HG02852 (cell line): Measurements from ENCODE around the gene TRMT1.
"Not testable (repeated sequence)": the region's sequence is repeated elsewhere in the genome, so short reads cannot be mapped to it uniquely, and the experiment has no call there.

Source experiments
- ATAC-seq: cut with Tn5 transposase; IDR thresholded peaks from one replicate; pipeline ENCODE4 v1.9.1; 2021; ENCODE audit warnings: mild to moderate bottlenecking, moderate library complexity; ENCODE audit not compliant: unreplicated experiment

TRMT1 gene

DNA sequence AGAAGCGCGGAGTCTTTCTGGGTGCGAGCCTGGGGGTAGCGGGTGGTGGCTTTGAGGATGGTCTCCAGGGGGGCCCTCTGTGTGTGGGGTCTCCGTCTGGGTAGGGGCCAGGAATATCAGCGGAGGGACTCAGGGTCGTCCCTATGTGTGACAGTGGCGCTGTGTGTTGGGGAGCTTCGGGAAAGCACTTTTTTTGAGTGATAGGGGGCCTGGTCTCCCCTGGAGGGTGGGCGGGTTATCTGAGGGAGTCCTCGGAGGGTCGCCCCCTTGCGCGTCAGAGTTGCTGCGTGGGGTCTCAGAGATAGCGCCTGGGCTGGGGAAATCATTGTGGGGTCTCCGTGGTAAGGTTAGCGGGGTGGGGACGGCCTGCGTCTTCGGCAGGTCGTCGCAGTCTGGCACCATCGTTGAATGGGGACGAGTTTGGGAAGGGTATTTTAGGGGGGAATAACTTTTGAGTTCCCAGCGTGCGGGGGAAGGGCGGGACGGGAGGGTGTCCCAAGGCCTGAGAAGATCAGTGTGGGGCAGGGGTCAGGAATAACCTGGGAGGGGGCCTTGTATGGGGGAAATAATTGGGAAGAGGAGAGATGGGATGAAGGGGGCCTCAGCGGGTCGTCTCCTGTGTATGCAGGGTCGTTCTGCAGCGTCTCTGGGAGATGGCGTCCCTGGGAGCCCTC is 34.5 kb upstream of the TRMT1 start:
- ATAC-seq = no peak

DNA sequence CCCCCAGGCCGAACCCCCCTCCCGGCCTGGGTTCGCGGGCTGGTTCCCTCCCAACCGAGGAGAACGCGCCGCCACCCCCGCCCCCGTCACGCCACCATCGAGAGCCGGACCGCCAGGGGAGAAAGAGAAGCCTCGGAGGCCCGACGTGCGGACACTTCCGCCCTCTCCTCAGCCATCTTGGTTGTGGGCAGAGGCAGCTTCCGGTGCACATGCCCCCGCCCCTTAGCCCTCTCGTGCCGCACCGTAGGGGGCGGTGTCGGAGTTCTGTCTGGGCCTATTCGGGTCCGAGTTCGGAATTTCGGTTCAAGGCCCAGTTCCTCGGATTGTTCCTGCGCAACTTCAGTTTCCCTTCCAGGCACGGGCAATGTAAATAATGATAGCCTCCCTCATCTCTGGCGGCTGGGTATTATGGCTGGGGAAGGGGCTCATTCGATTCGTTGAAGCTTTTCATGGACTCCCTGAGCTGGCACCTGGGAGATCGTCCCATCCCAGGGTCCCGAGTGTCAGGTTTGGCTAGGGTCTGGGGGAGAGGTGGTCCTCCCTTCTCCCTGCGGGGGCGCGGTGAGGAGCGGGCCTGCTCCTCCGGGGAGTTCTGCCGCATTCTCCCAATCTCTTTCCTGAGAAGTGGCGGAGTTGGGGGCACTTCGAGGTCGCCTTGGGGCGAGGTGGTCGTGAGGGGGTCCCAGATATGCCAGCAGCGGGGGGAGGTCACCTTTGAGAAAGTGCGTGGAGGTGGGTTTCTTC is 33.8 kb upstream of the TRMT1 start, which contains the start of the genes IER2 and STX10:
Gene IER2 (plus strand): TSS at position 225 of the 744 bp plus-strand sequence. CDS start 2,776 bp downstream, outside the sequence.
Gene STX10 (minus strand): TSS at position 189 of the 744 bp plus-strand sequence. CDS start 202 bp downstream, outside the sequence.
- peak; percentile 33 for ATAC-seq

DNA sequence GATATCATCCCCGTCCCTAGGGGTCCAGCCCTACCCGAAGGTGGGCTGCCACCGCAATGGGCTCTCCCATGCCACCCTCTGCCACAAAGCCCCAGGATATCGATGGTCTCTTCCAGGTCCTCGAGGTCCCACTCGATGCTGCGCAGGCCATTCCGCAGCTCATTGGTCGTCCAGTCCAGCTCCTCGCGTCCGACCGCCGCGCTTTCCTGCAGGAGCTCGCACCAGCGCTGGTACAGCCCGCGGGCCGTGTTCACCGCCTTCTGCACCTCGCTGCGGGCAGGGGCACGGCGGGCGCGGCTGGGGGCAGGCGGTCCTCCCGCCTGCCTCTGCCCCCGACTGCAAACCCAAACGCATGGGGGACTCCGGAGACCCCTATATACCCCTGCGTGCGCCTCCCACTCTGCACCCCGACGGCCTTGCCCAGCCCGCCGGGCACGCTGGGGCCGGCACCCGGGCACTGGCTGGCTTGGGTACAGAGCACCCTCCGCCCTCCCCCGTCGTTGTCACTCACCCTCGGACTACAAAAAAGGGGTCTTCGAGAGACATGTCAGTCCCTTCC is 33.2 kb upstream of the TRMT1 start:
- no peak for ATAC-seq

DNA sequence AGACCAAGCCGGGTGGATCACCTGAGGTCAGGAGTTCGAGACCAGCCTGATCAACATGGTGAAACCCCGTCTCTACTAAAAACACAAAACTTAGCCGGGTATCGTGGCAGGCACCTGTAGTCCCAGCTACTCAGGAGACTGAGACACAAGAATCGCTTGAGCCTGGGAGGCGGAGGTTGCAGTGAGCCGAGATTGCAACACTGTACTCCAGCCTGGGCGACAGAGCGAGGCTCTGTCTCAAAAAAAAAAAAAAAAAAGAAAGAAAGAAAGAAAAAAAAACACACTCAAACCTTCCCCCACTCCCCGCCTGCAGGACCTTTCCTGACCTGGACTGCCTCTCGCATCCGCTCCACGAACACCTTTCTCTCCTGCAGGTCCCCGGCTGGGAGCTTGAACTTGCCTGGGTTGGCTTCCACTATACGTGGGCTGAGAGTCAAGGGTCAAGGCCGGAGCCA is 32.7 kb upstream of the TRMT1 start:
- ATAC-seq = not testable (repeated sequence)

DNA sequence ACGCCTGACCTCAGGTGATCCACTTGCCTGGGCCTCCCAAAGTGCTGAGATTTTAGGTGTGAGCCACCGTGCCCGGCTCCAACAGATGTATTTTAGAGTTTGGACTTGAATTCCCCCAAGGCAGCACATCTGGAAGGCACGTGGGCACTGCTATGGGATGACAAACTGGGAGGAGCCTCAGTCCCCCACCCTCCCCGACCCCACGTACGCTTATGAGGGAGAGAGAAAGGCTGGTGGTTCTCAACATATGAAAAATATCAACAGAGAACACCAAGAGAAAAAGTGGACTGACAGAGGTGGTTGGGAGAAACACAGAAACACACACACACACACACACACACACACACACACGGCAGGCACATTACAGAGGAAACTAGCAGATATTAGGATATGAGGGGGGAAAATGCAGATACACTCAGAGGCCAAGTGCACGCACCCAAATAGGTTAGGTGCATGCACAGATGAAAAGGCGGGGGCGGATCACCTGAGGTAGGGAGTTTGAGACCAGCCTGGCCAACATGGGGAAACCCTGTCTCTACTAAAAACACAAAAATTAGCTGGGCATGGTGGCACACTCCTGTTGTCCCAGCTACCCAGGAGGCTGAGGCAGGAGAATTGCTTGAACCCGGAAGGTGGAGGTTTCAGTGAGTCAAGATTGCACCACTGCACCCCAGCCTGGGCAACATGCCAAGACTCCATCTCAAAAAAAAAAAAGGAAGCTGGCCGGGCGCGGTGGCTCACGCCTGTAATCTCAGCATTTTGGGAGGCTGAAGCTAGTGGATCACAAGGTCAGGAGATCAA is 30.4 kb upstream of the TRMT1 start:
- ATAC-seq = no peak

DNA sequence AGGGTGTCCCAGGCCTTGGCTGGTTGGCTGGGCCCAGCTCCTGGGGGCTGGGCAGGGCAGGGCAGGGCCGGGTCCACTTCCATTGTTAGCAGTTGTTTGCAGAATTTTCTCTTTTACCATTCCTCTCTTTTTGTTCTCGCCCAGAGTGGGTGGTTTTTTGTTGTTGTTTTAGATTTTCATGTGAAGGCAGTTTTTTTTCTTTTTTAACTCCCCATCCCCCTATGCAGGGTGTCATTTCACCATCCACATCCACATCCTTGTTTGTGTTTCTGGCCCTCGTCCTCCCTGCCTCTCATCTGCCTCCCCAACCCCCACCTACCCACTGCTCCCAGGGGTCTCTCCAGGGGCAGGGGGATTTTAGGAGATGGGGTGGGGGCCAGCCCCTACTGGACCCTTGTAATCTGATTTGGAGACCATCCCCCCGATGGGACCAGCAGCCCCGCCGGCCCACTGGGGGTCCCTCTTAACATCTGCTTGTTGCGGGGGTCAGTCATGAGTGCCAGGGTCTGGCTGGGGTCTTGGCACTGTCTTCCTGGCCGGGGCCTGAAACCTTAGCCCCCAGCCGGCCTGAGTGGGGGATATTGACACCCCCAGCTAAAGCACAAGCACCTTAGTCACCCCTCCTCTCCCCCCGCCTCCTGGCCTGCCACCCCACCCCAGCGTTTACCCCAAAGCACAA is 23.2 kb upstream of the TRMT1 start:
- ATAC-seq = no peak

DNA sequence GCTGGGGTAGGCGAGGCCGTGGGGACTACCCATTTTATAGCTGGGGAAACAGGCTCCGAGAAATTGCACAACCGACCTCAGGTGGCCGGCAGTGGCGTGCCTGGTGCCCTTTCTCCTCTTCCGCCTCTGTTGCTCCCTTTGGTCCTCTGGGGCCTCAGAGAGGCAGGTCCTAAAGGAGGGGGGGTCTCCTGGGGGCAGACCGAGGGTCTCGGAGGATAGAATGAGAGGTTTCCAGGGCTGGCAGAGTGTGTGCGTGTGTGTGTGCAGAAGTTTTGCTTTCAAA is 22.3 kb upstream of the TRMT1 start:
- ATAC-seq = no peak

DNA sequence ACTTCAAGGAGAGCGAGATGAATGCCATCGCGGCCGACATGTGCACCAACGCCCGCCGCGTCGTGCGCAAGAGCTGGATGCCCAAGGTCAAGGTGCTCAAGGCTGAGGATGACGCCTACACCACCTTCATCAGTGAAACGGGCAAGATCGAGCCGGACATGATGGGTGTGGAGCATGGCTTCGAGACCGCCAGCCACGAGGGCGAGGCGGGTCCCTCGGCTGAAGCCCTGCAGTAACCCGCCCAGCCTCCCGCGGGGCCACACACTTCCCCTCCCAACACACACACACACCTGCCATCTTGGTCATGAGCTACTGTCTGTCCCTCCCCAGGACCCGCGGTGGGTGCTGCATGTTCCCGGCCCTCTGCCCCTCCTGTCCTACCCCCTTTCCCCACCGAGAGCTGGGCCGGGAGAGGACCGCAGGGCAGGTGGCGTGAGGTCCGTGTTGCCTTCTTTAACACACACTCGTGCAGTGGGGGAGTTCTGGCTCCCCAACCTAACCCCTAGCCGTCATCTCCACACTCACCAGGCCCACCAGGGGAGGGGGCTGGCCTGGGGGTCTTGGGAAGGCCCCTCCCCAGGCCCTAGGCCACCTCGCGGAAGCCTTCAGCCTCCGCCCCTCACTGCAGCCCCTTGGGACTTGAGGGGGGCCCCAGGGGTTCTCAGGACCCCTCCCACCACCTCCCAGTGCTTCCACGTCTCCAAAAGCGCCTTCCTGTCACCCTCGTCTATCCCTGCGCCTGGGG is 21.8 kb upstream of the TRMT1 start:
- no peak for ATAC-seq

DNA sequence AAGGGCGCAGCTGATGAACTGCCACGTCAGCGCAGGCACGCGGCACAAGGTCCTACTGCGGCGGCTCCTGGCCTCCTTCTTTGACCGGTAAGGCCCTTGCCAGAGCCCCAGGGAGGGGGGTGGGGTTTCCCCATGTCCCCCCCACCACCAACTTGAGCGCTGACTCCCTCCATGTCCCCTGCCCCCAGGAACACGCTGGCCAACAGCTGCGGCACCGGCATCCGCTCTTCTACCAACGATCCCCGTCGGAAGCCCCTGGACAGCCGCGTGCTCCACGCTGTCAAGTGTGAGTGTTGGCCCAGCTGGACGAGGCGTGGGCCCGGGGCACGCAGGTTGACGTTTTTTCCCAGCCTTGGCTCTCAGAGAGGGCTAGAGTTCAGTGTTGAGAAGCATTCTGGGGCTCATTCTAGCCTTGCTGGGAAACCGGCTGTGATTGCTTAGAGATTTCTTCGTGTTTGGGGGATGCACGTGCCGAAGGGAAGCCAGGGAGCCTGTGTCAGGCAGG is 20.8 kb upstream of the TRMT1 start:
- ATAC-seq = no peak

DNA sequence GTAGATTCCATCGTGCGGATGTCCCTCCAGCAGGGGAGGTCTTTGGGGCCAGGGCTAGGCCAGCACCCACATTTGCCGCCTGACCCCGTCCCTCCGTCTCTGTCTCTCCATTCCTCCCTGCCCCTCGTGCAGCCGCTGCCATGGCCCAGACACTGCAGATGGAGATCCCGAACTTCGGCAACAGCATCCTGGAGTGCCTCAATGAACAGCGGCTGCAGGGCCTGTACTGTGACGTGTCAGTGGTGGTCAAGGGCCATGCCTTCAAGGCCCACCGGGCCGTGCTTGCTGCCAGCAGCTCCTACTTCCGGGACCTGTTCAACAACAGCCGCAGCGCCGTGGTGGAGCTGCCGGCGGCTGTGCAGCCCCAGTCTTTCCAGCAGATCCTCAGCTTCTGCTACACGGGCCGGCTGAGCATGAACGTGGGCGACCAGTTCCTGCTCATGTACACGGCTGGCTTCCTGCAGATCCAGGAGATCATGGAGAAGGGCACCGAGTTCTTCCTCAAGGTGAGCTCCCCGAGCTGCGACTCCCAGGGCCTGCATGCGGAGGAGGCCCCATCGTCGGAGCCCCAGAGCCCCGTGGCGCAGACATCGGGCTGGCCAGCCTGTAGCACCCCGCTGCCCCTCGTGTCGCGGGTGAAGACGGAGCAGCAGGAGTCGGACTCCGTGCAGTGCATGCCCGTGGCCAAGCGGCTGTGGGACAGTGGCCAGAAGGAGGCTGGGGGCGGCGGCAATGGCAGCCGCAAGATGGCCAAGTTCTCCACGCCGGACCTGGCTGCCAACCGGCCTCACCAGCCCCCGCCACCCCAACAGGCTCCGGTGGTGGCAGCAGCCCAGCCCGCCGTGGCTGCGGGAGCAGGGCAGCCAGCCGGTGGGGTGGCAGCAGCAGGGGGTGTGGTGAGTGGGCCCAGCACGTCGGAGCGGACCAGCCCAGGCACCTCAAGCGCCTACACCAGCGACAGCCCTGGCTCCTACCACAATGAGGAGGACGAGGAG is 18.8 kb upstream of the TRMT1 start:
- no peak for ATAC-seq

DNA sequence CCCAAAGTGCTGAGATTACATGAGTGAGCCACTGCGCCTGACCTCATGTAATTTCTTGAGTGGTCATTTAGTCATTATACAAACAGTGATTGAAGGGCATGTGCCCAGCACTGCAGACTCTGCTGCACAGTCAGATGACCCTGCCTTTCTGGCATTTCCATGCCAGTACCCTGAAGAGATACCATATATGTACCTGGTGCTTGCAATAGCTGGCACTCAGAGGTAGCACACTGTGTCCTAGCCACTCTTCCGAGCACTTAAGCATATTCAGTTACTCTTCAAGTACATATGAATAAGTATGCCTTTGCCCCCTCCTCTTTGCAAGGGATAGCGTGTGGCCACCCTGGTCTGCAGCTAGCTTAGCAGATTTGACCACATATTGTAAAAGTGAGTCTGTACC is 18.1 kb upstream of the TRMT1 start:
- no peak for ATAC-seq

DNA sequence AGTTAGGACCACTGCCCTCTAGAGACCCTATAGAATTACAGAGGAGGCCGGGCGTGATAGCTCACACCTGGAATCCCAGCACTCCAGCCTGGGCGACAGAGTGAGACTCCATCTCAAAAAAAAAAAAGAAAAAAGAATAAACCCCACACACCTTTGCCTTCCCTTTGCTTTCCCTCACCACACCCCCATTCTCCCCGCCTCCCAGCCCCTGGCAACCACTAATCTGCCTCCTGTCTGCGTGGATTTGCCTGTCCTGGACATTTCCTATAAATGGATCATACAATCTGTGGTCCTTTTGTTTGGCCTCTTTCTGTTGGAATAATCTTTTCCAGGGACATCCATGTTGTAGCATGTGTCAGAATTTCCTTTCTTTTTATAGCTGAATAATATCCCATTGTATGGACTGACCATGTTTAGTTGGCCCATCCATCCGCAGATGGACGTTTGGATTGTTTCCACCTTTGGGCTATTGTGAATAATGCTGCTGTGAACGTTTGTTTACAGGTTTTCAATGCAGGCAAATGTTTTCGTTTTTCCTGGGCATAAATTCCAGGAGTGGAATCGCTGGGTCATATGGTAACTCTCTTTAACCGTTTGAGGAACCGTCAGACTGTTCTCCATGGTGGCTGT is 16.8 kb upstream of the TRMT1 start:
- no peak for ATAC-seq

DNA sequence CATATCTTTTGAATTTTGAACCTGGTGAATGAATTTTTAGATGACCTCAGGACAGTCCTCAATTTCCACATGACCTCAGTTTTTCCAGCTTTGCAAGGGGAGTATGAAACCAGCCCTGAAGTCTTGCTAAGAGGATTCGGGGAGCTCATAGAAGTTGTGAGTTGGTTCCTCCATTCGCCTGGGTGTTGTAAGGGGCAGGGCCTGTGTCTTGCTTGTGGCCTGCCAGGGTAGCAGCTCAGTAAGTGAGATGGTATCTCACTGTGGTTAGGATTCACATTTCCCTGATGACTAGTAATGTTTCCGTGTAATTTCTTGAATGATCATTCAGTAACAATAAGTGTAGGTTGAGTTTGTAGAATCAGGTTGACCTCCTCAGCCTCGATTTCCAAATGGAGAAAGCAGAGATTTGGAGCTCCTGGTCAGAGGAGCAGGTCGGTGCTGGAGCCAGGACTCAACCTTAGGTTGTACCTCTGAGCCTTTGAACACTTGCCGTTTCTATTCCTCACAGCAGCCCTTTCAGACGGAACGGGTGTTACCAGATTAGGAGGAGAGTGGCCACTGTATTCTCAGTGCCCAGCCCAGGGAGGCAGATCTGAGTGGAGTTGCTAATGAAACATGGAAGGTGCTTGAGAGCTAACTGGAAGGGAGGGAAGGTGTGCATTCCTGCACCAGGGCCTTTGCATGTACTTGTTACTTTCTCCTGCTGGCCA is 16.1 kb upstream of the TRMT1 start:
- no peak for ATAC-seq

DNA sequence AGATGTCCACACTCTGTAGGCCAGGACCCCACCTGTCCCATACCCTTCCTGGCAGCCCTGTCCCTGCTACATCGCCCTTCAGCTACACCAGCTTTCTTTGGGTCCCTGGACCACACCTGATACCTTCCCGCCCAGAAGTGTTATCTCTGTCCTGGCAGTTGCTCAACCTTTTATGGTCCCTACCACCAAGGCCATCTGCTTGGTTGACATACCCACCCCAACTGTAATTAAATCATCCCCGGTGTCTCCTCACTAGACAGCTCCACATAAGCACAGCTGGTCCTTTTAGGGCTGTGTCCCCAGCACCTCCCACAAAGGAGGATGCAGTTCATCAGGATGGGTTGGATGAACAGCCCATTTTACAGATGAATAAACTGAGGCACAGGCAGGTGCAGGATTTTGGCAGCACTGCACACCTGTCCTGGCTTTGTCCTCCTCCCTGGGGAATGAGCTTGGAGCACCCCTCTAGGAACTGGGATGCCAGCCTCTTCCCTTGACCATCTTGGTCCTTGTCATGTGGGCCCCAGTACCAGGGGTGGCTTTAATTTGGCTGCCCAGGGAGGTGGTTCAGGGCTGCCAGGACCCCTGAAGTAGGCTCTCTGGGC is 14.4 kb upstream of the TRMT1 start:
- ATAC-seq = no peak

DNA sequence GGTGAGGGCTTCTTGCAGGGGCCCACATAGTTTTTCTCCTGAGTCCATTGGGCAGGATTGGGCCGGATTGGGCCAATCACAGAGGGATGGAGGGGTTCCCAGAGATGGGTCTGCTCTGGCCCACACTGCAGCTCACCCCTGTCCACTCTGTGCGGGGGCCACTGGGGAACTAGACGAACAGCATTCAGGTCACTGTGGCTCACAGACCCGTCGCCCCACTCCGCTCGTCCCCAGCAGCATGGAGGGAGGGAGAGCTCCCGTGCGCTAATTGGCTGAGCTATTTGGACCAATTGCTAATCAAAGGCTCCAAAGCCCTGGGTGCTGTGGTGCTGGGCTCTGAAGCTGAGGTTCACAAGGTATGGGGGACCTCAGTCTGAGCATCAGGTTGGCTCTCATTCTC is 12.8 kb upstream of the TRMT1 start:
- no peak for ATAC-seq

DNA sequence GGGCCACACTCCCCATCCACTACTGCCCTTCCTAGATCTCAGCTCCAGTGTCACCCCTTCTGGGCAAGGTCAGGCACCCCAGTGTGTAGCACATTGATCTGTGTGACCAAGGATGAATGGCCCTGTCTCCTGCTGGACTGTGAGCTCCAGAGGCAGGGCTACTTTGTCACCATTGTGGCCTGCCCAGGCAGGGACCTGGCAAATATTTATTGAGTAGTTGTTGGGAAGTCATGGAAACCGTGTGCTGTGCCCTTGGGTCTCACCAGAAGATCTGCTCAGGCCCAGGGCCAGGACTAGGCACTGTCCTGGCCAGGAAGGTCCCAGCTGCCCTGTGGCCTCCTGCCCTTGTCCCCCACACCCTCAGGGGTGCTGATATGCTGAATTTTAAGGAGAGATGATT is 12.0 kb upstream of the TRMT1 start:
- no peak for ATAC-seq
